ENCODE data around the gene MAZ. TPM values are rescaled to one million over a fixed set of nuclear protein-coding genes. Genes with fewer than 3 reads are reported as not detected.
A peak's percentile ranks its signal among the peaks of the same experiment; 100 is the strongest.

Gene MAZ
- total RNA-seq, 8 experiments from 2014 or later, result 80.2 to 354 (median 177) TPM

DNA sequence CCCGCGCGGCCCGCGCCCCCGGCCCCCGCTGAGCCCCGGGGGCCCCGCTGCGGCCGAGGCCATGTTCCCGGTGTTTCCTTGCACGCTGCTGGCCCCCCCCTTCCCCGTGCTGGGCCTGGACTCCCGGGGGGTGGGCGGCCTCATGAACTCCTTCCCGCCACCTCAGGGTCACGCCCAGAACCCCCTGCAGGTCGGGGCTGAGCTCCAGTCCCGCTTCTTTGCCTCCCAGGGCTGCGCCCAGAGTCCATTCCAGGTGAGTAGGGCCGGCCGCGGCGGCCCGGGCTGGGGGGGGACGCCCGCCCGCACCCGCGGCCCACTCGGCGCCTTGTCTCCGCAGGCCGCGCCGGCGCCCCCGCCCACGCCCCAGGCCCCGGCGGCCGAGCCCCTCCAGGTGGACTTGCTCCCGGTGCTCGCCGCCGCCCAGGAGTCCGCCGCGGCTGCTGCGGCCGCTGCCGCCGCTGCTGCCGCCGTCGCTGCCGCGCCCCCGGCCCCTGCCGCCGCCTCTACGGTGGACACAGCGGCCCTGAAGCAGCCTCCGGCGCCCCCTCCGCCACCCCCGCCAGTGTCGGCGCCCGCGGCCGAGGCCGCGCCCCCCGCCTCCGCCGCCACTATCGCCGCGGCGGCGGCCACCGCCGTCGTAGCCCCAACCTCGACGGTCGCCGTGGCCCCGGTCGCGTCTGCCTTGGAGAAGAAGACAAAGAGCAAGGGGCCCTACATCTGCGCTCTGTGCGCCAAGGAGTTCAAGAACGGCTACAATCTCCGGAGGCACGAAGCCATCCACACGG, 504 bp downstream of the MAZ start:
- no peak for ATAC-seq (replicated peaks in 6 of 8)
- peaks cover 37 to 38% of the 10 kb centered on the region in 2 donors for H3K4me1 ChIP-seq (replicated peaks in 1 of 2)
- in situ Hi-C loops (cut with MboI; ENCODE audit: low pct_unique_long_range_greater_than_20kb in 2 of 9, low sequenced_read_pairs in 9 of 9, unreplicated experiment in 9 of 9), result loop anchor here in 5 of 9 experiments (10.0 to 25.0 kb wide), 3 partner anchors 102 to 205 kb away; partner anchors contain the start of genes C16orf92 (in 3 of the 5), DOC2A (in 3 of the 5) and ASPHD1 (in 1 of the 5)

DNA sequence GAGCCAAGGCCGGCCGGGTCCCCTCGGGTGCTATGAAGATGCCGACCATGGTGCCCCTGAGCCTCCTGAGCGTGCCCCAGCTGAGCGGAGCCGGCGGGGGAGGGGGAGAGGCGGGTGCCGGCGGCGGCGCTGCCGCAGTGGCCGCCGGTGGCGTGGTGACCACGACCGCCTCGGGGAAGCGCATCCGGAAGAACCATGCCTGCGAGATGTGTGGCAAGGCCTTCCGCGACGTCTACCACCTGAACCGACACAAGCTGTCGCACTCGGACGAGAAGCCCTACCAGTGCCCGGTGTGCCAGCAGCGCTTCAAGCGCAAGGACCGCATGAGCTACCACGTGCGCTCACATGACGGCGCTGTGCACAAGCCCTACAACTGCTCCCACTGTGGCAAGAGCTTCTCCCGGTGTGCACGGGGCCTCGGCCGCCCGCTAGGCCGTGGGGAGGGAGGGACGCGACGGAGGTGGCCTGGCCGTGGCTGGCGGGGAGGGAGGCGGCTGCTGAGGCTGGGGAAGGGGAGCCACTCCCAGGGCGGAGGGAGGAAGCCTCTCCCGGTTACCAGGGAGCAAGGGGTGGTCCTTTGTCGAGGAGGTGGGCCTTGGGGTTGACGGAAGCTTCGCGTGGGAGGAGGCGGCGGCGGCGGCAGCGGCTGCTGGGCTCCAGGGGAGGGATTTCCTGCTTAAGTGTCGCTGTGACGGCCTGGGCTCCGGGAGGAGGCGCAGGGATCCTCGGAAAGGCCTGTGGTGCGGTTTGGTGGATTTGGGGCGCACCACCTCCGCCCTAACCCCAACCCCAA, 1.3 kb downstream of the MAZ start:
- WGBS, 10 experiments, result 0% methylated on average over 1 to 5 of the region's 69 CpGs; no CpG with 5 or more reads in 4 of the 10 experiments
- in situ Hi-C loops (cut with MboI; ENCODE audit: low pct_unique_long_range_greater_than_20kb in 2 of 9, low sequenced_read_pairs in 9 of 9, unreplicated experiment in 9 of 9), result loop anchor here in 5 of 9 experiments (10.0 to 25.0 kb wide), 3 partner anchors 103 to 205 kb away; partner anchors contain the start of genes C16orf92 (in 3 of the 5), DOC2A (in 3 of the 5) and ASPHD1 (in 1 of the 5)
- H3K27ac ChIP-seq, result peak overlapping the region; percentile 98
- peak; percentile 28 to 48 (median 36) for ATAC-seq (replicated peaks in 6 of 8)
- peak overlapping the region; percentile 66 to 80 (median 68) for H3K4me3 ChIP-seq
- H3K4me1 ChIP-seq (replicated peaks in 1 of 2), result peaks cover 37 to 38% of the 10 kb centered on the region in 2 donors

More for the DNA sequence above, 504 bp downstream of the MAZ start:
- WGBS, 10 experiments, result 0% methylated on average over 8 of the region's 99 CpGs; no CpG with 5 or more reads in 9 of the 10 experiments
- Histone ChIP-seq H3K4me3 (peak overlapping the region; percentile 66 to 80 (median 68)), H3K27ac (peak overlapping the region; percentile 98)

DNA sequence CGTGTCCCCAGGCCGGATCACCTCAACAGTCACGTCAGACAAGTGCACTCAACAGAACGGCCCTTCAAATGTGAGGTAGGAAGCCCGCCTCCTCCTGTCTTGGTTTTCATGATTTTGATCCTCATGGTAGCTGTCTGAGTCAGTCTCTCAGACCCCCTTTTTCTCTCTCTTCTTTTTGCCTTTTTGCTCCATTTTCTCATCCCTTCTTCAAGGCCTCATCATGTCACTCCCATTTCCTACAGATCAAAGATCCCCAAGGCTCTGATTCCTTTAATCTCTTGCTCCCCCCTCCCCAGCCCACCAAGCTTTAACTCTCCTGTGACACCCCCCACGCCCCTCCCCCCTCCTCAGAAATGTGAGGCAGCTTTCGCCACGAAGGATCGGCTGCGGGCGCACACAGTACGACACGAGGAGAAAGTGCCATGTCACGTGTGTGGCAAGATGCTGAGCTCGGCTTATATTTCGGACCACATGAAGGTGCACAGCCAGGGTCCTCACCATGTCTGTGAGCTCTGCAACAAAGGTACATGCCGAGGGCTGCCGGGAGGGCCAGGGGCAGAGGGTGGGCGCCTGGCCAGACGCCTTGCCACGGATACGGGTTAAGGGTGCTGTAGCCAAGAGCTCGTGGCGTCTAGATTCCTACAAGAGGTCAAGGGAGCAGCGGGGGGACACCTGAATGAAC, 2.0 kb downstream of the MAZ start:
- peak overlapping the region; percentile 98 for H3K27ac ChIP-seq
- peaks cover 39 to 40% of the 10 kb centered on the region in 2 donors for H3K4me1 ChIP-seq (replicated peaks in 1 of 2)
- peak overlapping the region; percentile 66 to 80 (median 68) for H3K4me3 ChIP-seq
- ATAC-seq (replicated peaks in 6 of 8), result no peak
- in situ Hi-C loops (cut with MboI; ENCODE audit: low pct_unique_long_range_greater_than_20kb in 2 of 9, low sequenced_read_pairs in 9 of 9, unreplicated experiment in 9 of 9), result loop anchor here in 5 of 9 experiments (10.0 to 25.0 kb wide), 3 partner anchors 104 to 204 kb away; partner anchors contain the start of genes C16orf92 (in 3 of the 5), DOC2A (in 3 of the 5) and ASPHD1 (in 1 of the 5)
- 0 to 100% (median 78%) methylated on average over 1 to 8 of the region's 25 CpGs; no CpG with 5 or more reads in 2 of the 10 experiments for WGBS, 10 experiments

DNA sequence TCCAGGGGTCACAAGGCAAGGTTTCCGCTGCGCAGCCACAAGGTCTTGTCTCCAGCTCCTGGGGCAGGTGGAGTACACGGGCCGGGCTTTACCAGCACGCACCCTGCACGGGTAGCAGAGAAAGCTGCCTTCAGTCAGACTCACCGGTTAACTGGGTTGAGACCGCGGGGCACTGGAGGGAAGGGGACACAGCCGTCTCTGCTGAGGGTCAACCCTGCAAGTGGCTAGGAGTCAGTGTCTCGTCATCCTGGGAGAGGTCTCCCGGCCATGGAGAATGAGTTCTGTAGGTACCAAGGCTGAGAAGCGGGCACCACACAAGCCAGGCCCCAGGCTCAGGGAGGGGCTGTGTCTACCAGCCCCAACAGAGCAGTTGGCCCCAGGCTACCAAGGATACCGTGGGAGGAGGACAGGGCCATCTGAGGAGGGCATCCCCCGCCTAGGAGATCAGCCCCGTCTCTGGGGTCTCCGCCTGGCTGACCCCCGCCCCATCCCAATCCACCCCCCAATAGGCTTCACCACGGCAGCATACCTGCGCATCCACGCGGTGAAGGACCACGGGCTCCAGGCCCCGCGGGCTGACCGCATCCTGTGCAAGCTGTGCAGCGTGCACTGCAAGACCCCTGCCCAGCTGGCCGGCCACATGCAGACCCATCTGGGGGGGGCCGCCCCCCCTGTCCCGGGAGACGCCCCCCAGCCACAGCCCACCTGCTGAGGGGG, 2.9 kb downstream of the MAZ start:
- ATAC-seq (replicated peaks in 6 of 8), result no peak
- 20 to 100% (median 82%) methylated on average over 1 to 8 of the region's 31 CpGs; no CpG with 5 or more reads in 6 of the 10 experiments for WGBS, 10 experiments
- in situ Hi-C loops (cut with MboI; ENCODE audit: low pct_unique_long_range_greater_than_20kb in 2 of 9, low sequenced_read_pairs in 9 of 9, unreplicated experiment in 9 of 9), result loop anchor here in 5 of 9 experiments (10.0 to 25.0 kb wide), 3 partner anchors 103 to 203 kb away; partner anchors contain the start of genes C16orf92 (in 3 of the 5), DOC2A (in 3 of the 5) and ASPHD1 (in 1 of the 5)
- peak overlapping the region in 1 of 2 donors; percentile 4 for H3K27ac ChIP-seq
- H3K4me1 ChIP-seq (replicated peaks in 1 of 2), result peaks cover 39 to 42% of the 10 kb centered on the region in 2 donors
- H3K4me3 ChIP-seq, result peak overlapping the region in 1 of 5 donors; percentile 68

DNA sequence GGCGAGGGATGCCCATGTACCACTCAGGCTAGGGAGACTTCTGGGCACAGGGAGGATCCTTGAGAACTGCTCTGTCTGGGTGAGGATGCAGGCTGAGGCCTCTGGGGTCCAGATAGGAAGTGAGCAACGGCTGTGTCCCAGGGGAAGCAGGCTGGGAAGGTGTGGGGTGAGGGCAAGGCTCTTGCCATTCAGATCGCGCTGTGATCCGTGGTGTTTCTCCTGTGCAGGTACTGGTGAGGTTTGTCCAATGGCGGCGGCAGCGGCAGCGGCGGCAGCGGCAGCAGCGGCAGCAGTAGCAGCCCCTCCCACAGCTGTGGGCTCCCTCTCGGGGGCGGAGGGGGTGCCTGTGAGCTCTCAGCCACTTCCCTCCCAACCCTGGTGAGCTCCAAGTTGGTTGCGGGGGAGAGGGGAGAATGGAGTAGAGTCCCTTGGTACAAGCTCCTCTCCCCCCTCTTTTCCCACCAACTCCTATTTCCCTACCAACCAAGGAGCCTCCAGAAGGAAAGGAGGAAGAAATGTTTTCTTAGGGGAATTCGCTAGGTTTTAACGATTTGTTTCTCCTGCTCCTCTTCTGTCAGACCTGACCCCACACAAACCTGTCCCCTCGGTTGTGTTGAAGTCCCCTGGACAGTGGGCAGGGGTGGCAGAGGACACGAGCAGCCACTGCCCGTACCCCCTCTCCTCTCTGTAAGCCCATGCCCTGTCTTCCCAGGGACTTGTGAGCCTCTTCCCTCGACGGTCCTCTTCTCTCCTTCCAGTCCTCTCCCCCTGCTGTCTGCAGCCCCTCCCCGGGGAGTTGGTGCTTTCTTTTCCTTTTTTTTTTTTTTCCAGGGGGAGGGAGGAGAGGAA, 3.7 kb downstream of the MAZ start:
- 17 to 76% (median 39%) methylated on average over 2 to 9 of the region's 23 CpGs; no CpG with 5 or more reads in 4 of the 10 experiments for WGBS, 10 experiments
- H3K4me1 ChIP-seq (replicated peaks in 1 of 2), result peaks cover 34 to 46% of the 10 kb centered on the region in 2 donors
- ATAC-seq (replicated peaks in 6 of 8), result no peak
- H3K4me3 ChIP-seq, result peak overlapping the region in 2 of 5 donors; percentile 7 to 49
- H3K27ac ChIP-seq, result peak overlapping the region; percentile 4 to 87
- in situ Hi-C loops (cut with MboI; ENCODE audit: low pct_unique_long_range_greater_than_20kb in 2 of 9, low sequenced_read_pairs in 9 of 9, unreplicated experiment in 9 of 9), result loop anchor here in 5 of 9 experiments (10.0 to 25.0 kb wide), 3 partner anchors 102 to 202 kb away; partner anchors contain the start of genes C16orf92 (in 3 of the 5), DOC2A (in 3 of the 5) and ASPHD1 (in 1 of the 5)

DNA sequence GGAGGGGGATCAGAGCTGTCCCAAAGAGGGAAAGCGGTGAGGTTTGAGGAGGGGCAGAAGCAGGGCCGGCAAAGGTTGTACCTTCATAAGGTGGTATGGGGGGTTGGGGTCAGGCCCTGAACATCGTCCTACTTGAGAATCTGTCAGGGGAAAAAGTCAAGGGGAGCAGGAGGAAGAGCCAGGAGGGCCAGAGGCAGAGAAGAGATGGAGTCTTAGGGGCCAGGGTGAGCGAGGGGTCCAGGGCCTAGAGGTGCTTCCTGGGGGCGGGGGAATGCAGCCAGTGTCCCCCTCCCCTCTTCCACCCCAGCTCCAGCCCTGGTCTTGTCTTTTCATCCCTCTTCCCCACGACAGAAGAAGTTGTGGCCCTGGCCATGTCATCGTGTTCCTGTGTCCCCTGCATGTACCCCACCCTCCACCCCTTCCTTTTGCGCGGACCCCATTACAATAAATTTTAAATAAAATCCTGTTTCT, 4.4 kb downstream of the MAZ start:
- no peak for ATAC-seq (replicated peaks in 6 of 8)
- Histone ChIP-seq H3K4me1 (replicated peaks in 1 of 2) (peaks cover 34 to 46% of the 10 kb centered on the region in 2 donors), H3K4me3 (peak overlapping the region in 4 of 5 donors; percentile 49 to 85 (median 66)), H3K27ac (peak overlapping the region; percentile 3 to 87)
- in situ Hi-C loops (cut with MboI; ENCODE audit: low pct_unique_long_range_greater_than_20kb in 2 of 9, low sequenced_read_pairs in 9 of 9, unreplicated experiment in 9 of 9), result loop anchor here in 4 of 9 experiments (25.0 kb wide), 2 partner anchors 102 to 202 kb away; partner anchors contain the start of genes C16orf92 (in 3 of the 4), DOC2A (in 3 of the 4) and ASPHD1 (in 1 of the 4)
- WGBS, 10 experiments, result no CpG with 5 or more reads among the region's 9 CpGs

DNA sequence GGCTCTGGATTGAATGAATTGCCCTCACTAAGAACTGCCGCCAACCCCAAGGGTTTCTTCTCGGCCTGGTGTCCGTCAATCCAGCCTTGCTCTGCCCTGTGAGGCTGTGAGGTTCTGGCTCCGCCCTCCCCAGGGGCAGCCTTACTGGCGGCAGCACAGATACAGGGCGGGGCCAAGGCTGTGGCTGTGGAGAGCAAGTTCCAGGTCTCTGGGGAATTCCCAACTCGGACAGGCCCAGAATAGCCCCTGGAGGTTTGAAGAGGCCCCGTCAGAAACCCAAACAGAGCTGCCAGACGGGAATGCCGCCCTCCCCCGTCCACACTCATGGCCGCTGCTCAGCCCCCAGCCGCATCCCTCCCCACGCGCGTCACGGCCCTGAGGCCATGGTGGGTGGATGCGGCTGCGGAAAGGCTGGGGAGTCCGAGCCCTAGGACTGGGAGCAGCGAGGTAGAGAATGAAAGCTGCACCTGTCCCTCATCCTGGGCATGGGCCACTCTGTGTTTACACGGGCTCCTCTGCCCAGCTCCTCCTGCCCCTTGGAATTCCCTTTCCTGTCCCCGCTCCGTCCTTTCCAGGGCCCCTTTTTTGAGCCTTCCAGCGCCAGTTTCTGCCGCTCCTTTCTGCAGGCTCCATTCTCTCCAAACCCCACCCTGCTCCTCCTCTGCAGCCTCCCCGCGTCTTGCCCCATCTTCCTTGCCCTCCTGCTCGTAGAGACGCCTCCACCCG, 5.0 kb downstream of the MAZ start:
- peak; percentile 40 to 62 (median 56) for ATAC-seq (replicated peaks in 6 of 8)
- Histone ChIP-seq H3K4me1 (replicated peaks in 1 of 2) (peaks cover 34 to 46% of the 10 kb centered on the region in 2 donors), H3K27ac (peak overlapping the region; percentile 87 to 97), H3K4me3 (peak overlapping the region; percentile 49 to 86 (median 72))
- in situ Hi-C loops (cut with MboI; ENCODE audit: low pct_unique_long_range_greater_than_20kb in 2 of 9, low sequenced_read_pairs in 9 of 9, unreplicated experiment in 9 of 9), result loop anchor here in 4 of 9 experiments (25.0 kb wide), 2 partner anchors 101 to 201 kb away; partner anchors contain the start of genes C16orf92 (in 3 of the 4), DOC2A (in 3 of the 4) and ASPHD1 (in 1 of the 4)
- 0% methylated on average over 1 to 12 of the region's 31 CpGs; no CpG with 5 or more reads in 3 of the 10 experiments for WGBS, 10 experiments

DNA sequence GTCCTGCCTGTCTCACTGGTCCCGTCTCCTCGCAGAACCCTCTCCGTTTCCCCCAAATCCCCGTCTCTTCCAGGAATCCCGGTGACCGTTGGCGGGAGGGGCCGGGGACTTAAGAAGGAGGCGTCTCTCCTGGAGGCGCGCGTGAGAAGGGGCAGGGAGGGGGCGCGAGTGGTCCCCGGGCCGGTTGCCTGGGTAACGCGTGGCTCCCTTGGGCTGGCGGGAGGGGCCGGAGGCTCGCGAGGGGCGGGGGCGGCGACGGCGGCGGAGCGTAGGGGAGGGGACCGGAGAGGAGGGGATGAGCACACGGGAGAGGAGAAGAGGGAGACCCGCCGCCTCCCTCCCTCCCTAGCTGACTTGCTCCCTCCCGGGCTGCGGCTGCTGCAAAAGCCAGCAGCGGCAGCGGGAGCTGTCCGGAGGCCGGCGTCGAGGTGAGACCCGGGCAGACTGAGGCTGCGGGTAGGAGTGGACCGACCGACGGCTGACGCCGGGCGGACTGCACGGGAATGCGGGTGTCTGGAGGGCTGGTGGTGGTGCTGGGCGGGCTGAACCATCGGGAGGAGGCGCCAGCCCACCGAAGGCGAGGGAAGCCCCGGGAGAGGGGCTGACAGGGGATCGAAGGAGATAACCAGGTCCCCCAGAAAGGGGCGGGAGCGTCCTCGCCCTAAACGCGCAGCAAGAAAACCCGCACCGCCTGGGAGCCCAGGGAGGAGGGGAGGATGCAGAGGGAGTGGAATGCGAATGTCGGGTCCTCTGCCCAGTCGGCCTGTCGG, 5.8 kb downstream of the MAZ start, which contains the start of gene PRRT2:
Gene PRRT2 (plus strand): TSS at position 298 of the 770 bp plus-strand sequence. CDS start 862 bp downstream, outside the sequence.
- peak within 1 kb of the TSS; percentile 96 to 97 for H3K27ac ChIP-seq
- peaks cover 34 to 47% of the 10 kb centered on the region in 2 donors for H3K4me1 ChIP-seq (replicated peaks in 1 of 2)
- 1 to 20% (median 3%) methylated on average over 1 to 20 of the region's 69 CpGs; no CpG with 5 or more reads in 7 of the 10 experiments for WGBS, 10 experiments
- in situ Hi-C loops (cut with MboI; ENCODE audit: low pct_unique_long_range_greater_than_20kb in 2 of 9, low sequenced_read_pairs in 9 of 9, unreplicated experiment in 9 of 9), result loop anchor here in 4 of 9 experiments (25.0 kb wide), 2 partner anchors 100 to 200 kb away; partner anchors contain the start of genes C16orf92 (in 3 of the 4), DOC2A (in 3 of the 4) and ASPHD1 (in 1 of the 4)
- H3K4me3 ChIP-seq, result peak within 1 kb of the TSS; percentile 49 to 86 (median 72)
- peak in 7 of 8 experiments; percentile 0 to 35 (median 25) for ATAC-seq (replicated peaks in 6 of 8)
